OCI-M1 (cell line): ENCODE measurements around the gene NCF2.

Source experiments
- DNase-seq: peaks from one replicate; lab custom pipeline; 2025; lab: John Stamatoyannopoulos, UW

NCF2 gene

GRCh38 chr1:183583466-183583865 lies 6.8 kb downstream of the NCF2 start:
- DNase-seq, result no peak

GRCh38 chr1:183582021-183582713 lies 8.1 kb downstream of the NCF2 start:
- DNase-seq, result no peak

- peak; percentile 91 for DNase-seq
Observed at GRCh38 chr1:183580281-183580682, 10.0 kb downstream of the NCF2 start.

GRCh38 chr1:183578856-183579255 lies 11.4 kb downstream of the NCF2 start:
- no peak for DNase-seq

GRCh38 chr1:183577897-183578465 lies 12.3 kb downstream of the NCF2 start:
- DNase-seq, result no peak

- DNase-seq, result no peak
Observed at GRCh38 chr1:183576537-183576936, 13.7 kb downstream of the NCF2 start.

- DNase-seq, result no peak
Observed at GRCh38 chr1:183575606-183576005, 14.7 kb downstream of the NCF2 start.

- no peak for DNase-seq
Observed at GRCh38 chr1:183572721-183573120, 17.5 kb downstream of the NCF2 start.

GRCh38 chr1:183571678-183572268 lies 18.5 kb downstream of the NCF2 start:
- DNase-seq, result no peak

- no peak for DNase-seq
Observed at GRCh38 chr1:183570451-183570850, 19.8 kb downstream of the NCF2 start.

- no peak for DNase-seq
Observed at GRCh38 chr1:183569801-183570200, 20.5 kb downstream of the NCF2 start.

- no peak for DNase-seq
Observed at GRCh38 chr1:183569141-183569540, 21.1 kb downstream of the NCF2 start.

- no peak for DNase-seq
Observed at GRCh38 chr1:183568176-183569021, 21.9 kb downstream of the NCF2 start.

GRCh38 chr1:183567584-183567983 lies 22.7 kb downstream of the NCF2 start:
- DNase-seq, result peak; percentile 94

- DNase-seq, result no peak
Observed at GRCh38 chr1:183566026-183566425, 24.2 kb downstream of the NCF2 start.

- DNase-seq, result no peak
Observed at GRCh38 chr1:183565261-183565660, 25.0 kb downstream of the NCF2 start.

- DNase-seq, result no peak
Observed at GRCh38 chr1:183562701-183563100, 27.6 kb downstream of the NCF2 start.

- DNase-seq, result no peak
Observed at GRCh38 chr1:183559061-183559460, 31.2 kb downstream of the NCF2 start.

- peak; percentile 11 for DNase-seq
Observed at GRCh38 chr1:183554577-183554976, 35.7 kb downstream of the NCF2 start.

- DNase-seq, result peak; percentile 34
Observed at GRCh38 chr1:183553764-183554163, 36.5 kb downstream of the NCF2 start.

GRCh38 chr1:183553331-183553730 lies 36.9 kb downstream of the NCF2 start:
- no peak for DNase-seq

- no peak for DNase-seq
Observed at GRCh38 chr1:183552891-183553290, 37.4 kb downstream of the NCF2 start.

- DNase-seq, result no peak
Observed at GRCh38 chr1:183552441-183552840, 37.8 kb downstream of the NCF2 start.
